Spleen (tissue), 7 donors: ENCODE data around the gene GRIN1.

Source experiments
- CTCF ChIP-seq, 11 experiments: fragments of 200-600 bp in 7 of 11; fragments of 450-650 bp in 4 of 11; sonication (generic) in 4 of 11; IDR thresholded peaks in 8 of 11; conservative IDR thresholded peaks in 3 of 11; 1 replicate in 7 of 11; 2 replicates in 4 of 11; pipeline versions ENCODE4 v1.4.0 to v1.8.0; 2016 to 2021; ENCODE audit warnings: antibody characterized with exemption in 11 of 11, inconsistent platforms in 4 of 11, mild to moderate bottlenecking in 1 of 11
- POLR2A ChIP-seq, 3 donors: fragments of 450-650 bp; IDR thresholded peaks; one replicate each; pipeline ENCODE4 v1.5.1; 2017; ENCODE audit warnings: antibody characterized with exemption in 3 of 3, mild to moderate bottlenecking in 1 of 3
- POLR2AphosphoS5 ChIP-seq, 3 donors: sonication (generic); formaldehyde crosslinking; IDR thresholded peaks; one replicate each; pipeline ENCODE4 v1.5.1; 2017; ENCODE audit warnings: antibody characterized with exemption in 3 of 3
- donor health status: DM: no; HTN: no; CAD: no; lungs with moderate emphysema.
- donor health status: DM: no; HTN: no; CAD: no.
- donor health status: DM: no; HTN: no; CAD: no.

DNA sequence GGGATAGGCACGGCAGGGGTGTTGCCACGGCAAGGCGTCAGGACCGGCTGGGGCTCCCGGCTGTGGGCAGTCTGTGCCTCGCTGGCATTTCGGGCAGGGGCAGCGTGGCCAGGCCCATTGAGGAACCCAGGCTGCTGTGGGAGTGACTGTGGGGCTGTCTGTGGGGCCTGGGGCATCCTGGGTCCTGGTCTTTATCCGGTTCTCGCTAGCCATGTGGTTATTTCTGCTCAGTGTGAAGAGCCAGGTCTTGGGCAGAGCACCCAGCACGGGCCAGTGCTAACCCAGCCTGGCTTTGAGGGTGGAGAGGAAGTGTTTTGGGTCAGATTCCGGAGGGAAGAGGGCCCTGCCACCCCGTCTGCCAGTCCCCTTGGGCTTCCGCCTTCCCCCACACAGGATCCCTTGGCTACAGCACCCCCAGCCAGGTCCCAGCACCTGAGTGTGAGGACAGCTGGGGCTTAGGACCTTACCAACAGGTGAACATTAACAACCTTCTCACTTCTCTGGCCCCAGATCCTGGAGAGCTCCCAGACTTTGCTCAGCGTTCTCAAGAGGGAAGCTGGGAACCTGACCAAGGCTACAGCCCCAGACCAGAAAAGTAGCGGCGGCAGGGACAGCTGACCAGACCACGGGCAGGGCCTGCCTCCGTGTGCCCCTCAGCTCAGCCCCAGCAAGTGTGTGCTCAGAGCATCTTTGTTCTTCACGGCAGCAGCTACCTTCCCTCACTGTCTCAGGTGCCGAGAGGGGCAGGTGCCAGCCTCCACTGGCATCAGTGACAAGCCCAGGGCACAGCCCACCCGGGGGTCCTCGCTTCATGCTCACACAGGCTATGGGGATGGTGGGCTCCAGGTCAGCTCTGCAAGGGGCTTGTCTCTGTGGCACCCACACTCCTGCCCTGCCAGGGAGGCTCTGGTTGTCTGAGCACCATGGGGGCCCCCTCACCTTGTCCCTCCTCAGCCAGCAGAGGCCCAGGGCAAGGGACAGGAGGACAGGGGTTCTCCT lies 50.6 kb downstream of the GRIN1 start:
- TF ChIP-seq POLR2A (IDR thresholded peaks at IDR 0.05) = no peak
- TF ChIP-seq CTCF (IDR thresholded peaks at IDR 0.05 in 8 of 11, conservative IDR thresholded peaks at IDR 0.05 in 3 of 11) = no peak
- no peak for TF ChIP-seq POLR2AphosphoS5 (IDR thresholded peaks at IDR 0.05)
